Stimulated activated CD8-positive, alpha-beta memory T cell treated with anti-CD3 and anti-CD28 coated beads, Interleukin-4, amount 100 ng/mL, for 4 hours (primary cell): ENCODE measurements around the gene MREG.

ENCODE experiments used
- DNase-seq, 2 donors: peaks; one replicate each; pipeline ENCODE4 v3.0.0-alpha.2; 2020; ENCODE audit warnings: low read depth in 2 of 2, low spot score in 1 of 2

Gene MREG

GRCh38 chr2:215898363-215898762 is 115.0 kb downstream of the MREG start:
- DNase-seq: no peak

- DNase-seq: no peak
These were observed 116.4 kb downstream of the MREG start for GRCh38 chr2:215896921-215897320.

- no peak for DNase-seq
These were observed 118.0 kb downstream of the MREG start for GRCh38 chr2:215895330-215895729.
